Prostate gland (tissue), 2 donors: ENCODE measurements around the gene RBPJ. TPM values are rescaled to one million over a fixed set of nuclear protein-coding genes. Genes with fewer than 3 reads are reported as not detected.

Source experiments
- DNase-seq: peaks from one replicate; pipeline ENCODE4 v3.0.0-alpha.2; 2019; ENCODE audit warnings: low spot score
- H3K27ac ChIP-seq, 2 donors: fragments of 200-600 bp; sonication (generic); 2 replicates each; pipeline ENCODE4 v1.5.1; 2017 to 2019
- H3K27me3 ChIP-seq: fragments of 200-600 bp; sonication (generic); replicated peaks from 2 replicates; pipeline ENCODE4 v1.5.1; 2019; ENCODE audit not compliant: insufficient read depth
- H3K36me3 ChIP-seq, 2 donors: fragments of 200-600 bp; sonication (generic); 1 replicate in 1 of 2; 2 replicates in 1 of 2; pipeline versions ENCODE4 v1.5.1 to v1.8.1; 2017 to 2019
- H3K4me1 ChIP-seq: fragments of 200-600 bp; sonication (generic); replicated peaks from 2 replicates; pipeline ENCODE4 v1.5.1; 2019
- H3K4me3 ChIP-seq, 2 donors: fragments of 200-600 bp; sonication (generic); 2 replicates each; pipeline ENCODE4 v1.5.1; 2017 to 2019
- H3K9me3 ChIP-seq: fragments of 200-600 bp; sonication (generic); 2 replicates; pipeline ENCODE4 v1.5.1; 2017
- CTCF ChIP-seq, 4 experiments: fragments of 200-600 bp in 2 of 4; fragments of 450-650 bp in 2 of 4; sonication (generic) in 2 of 4; IDR thresholded peaks; 1 replicate in 3 of 4; 2 replicates in 1 of 4; pipeline ENCODE4 v1.5.1; 2016 to 2019; ENCODE audit warnings: antibody characterized with exemption in 4 of 4, mild to moderate bottlenecking in 2 of 4, moderate library complexity in 2 of 4
- POLR2A ChIP-seq: fragments of 450-650 bp; IDR thresholded peaks from one replicate; pipeline ENCODE4 v1.6.1; 2016; ENCODE audit warnings: antibody characterized with exemption, mild to moderate bottlenecking
- POLR2AphosphoS5 ChIP-seq: sonication (generic); formaldehyde crosslinking; IDR thresholded peaks from one replicate; pipeline ENCODE4 v1.6.1; 2017; ENCODE audit warnings: antibody characterized with exemption
- WGBS: methylation state at CpG from one replicate; pipeline ENCODE4 v1.1.5; 2018; 5-methylcytosine and 5-hydroxymethylcytosine counted together
- intact Hi-C: fragments of 100-400 bp; cut with DNase I; formaldehyde crosslinking; loops from one replicate; pipeline ENCODE4 v1.14.2; 2022
- total RNA-seq, 2 donors: library from RNA; depleted of rRNA; stranded (reverse); fragments of >200 nt; gene quantifications; one replicate each; pipeline ENCODE4 v1.1.0, GENCODE V29; 2016

RBPJ gene
- total RNA-seq, 2 donors from 2014 or later, result 36.0 to 130 TPM

GRCh38 chr4:26331380-26331950 lies 10.7 kb downstream of the RBPJ start:
- WGBS, result 53% methylated on average over 7 of the region's 7 CpGs
- Histone ChIP-seq H3K36me3 (no peaks in the 10 kb centered on the region), H3K27ac (no peak overlapping the region), H3K27me3 (no peaks in the 10 kb centered on the region), H3K9me3 (no peaks in the 10 kb centered on the region), H3K4me3 (no peak overlapping the region), H3K4me1 (no peaks in the 10 kb centered on the region)
- no peak for DNase-seq
- no peak for TF ChIP-seq POLR2AphosphoS5
- no peak for TF ChIP-seq POLR2A
- no peak for TF ChIP-seq CTCF (IDR thresholded peaks at IDR 0.05)
- intact Hi-C loops, result loop anchor here (5.0 kb wide), 2 partner anchors 81 to 344 kb away; no protein-coding TSS in a partner anchor

- whole genome bisulfite sequencing, result 83% methylated on average over 3 of the region's 3 CpGs
- Histone ChIP-seq H3K36me3 (no peaks in the 10 kb centered on the region), H3K27ac (no peak overlapping the region), H3K9me3 (no peaks in the 10 kb centered on the region), H3K4me3 (no peak overlapping the region), H3K4me1 (no peaks in the 10 kb centered on the region), H3K27me3 (no peaks in the 10 kb centered on the region)
- TF ChIP-seq CTCF (IDR thresholded peaks at IDR 0.05) (no peak), POLR2A (no peak), POLR2AphosphoS5 (no peak)
- no peak for DNase-seq
- intact Hi-C loops, result loop anchor here (5.0 kb wide), 2 partner anchors 78 to 347 kb away; no protein-coding TSS in a partner anchor
These were observed 13.6 kb downstream of the RBPJ start for GRCh38 chr4:26334366-26334765.

DNA sequence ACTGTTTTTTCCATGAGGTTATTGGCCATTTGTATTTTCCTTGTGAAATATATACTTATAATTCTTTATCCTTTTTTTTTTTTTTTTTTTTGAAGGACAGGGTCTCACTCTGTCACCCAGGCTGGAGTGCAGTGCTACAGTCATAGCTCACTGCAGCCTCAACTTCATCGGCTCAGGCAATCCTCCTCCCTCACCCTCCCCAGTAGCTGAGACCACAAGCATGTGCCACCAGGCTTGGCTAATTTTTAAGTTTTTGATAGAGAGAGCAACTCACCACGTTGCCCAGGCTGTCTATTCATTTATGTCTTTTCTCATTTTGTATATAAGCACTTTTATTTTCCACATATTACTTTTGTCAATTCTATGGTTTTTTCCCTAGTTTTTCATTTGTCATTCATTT lies 16.8 kb downstream of the RBPJ start:
- Histone ChIP-seq H3K36me3 (no peaks in the 10 kb centered on the region), H3K9me3 (no peaks in the 10 kb centered on the region), H3K4me3 (no peak overlapping the region), H3K27me3 (no peaks in the 10 kb centered on the region), H3K4me1 (no peaks in the 10 kb centered on the region), H3K27ac (no peak overlapping the region)
- intact Hi-C loops, result no loop called here
- DNase-seq, result no peak
- TF ChIP-seq CTCF (IDR thresholded peaks at IDR 0.05) (no peak), POLR2AphosphoS5 (no peak), POLR2A (no peak)
- WGBS, result 82% methylated on average over 2 of the region's 2 CpGs

DNA sequence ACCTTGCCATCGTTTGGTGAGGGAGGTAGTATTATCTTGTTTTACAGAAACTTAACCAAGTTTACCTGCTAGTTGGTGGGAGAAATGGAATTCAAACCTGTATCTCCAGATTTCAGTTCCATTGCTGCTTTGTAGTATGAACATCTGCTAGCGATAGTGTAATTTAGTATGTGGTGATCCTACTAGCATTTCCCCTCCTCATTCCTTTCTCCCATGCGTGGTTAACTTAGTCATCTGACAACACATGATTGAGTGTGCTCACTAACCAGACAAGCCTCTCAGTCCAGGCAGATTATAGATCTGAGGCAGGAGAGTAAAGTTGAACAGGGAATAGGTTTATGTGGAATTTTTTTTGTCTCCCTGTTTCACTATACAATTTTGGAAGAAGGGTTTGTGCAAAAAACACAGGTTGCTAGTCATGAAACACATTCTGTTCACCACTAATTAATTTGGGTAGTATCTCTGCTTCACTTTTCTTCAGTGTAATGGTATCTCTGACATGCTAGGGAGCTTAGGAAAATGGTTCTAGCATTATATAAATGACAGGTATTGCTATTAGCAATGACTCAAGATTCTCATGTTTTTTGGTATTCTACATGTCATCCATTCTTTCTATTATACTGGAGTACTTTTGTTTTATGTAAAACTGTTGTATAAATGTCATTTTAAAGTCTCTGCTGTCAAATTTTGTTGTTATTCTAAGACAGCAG lies 21.7 kb downstream of the RBPJ start:
- no peak for DNase-seq
- no peak for TF ChIP-seq POLR2AphosphoS5
- no peak for TF ChIP-seq CTCF (IDR thresholded peaks at IDR 0.05)
- no peak for TF ChIP-seq POLR2A
- Histone ChIP-seq H3K27ac (no peak overlapping the region), H3K36me3 (no peaks in the 10 kb centered on the region), H3K4me3 (no peak overlapping the region), H3K9me3 (no peaks in the 10 kb centered on the region), H3K4me1 (no peaks in the 10 kb centered on the region), H3K27me3 (no peaks in the 10 kb centered on the region)
- 48% methylated on average over 3 of the region's 3 CpGs for WGBS
- intact Hi-C loops, result no loop called here

DNA sequence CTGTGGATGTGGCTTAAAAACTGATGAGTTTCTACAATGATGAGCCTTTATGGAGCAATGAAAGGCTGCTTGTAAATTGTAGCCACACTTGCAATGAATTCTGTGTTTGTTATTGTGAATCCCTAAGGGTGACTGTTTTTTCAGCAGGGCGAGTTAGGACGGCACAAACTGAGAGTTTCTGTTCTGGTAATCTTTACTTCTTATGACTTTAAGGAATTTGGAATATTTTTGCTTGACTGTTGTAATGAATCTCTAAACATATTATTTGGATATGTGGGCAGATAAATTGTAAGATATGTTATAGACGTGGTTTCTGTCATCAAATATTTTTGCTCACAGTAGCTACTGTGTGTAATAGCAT lies 22.2 kb downstream of the RBPJ start:
- 39% methylated on average over 3 of the region's 3 CpGs for WGBS
- H3K27me3 ChIP-seq, result no peaks in the 10 kb centered on the region
- H3K27ac ChIP-seq, result no peak overlapping the region
- intact Hi-C loops, result no loop called here
- no peak overlapping the region for H3K4me3 ChIP-seq
- no peaks in the 10 kb centered on the region for H3K4me1 ChIP-seq
- no peaks in the 10 kb centered on the region for H3K36me3 ChIP-seq
- no peak for DNase-seq
- TF ChIP-seq POLR2A (no peak), CTCF (IDR thresholded peaks at IDR 0.05) (no peak), POLR2AphosphoS5 (no peak)
- no peaks in the 10 kb centered on the region for H3K9me3 ChIP-seq
